Karpas-422 (cell line): ENCODE data around the gene GJD3. TPM values are rescaled to one million over a fixed set of nuclear protein-coding genes. Genes with fewer than 3 reads are reported as not detected.

Experiments
- DNase-seq: peaks from one replicate; pipeline ENCODE4 v3.0.0-alpha.2; 2015
- H2AFZ ChIP-seq: fragments of 200-600 bp; sonication (generic); 2 replicates; pipeline ENCODE4 v1.6.1; 2014; ENCODE audit warnings: antibody characterized with exemption, low read length, mixed read lengths
- H3K27ac ChIP-seq: fragments of 200-600 bp; sonication (generic); 2 replicates; pipeline ENCODE4 v1.5.1; 2014; ENCODE audit warnings: mild to moderate bottlenecking, low read length, moderate library complexity
- H3K27me3 ChIP-seq: fragments of 200-600 bp; sonication (generic); 2 replicates; pipeline ENCODE4 v1.6.1; 2014; ENCODE audit warnings: low read length, mixed read lengths
- H3K36me3 ChIP-seq: fragments of 200-600 bp; sonication (generic); 2 replicates; pipeline ENCODE4 v1.6.1; 2014; ENCODE audit warnings: low read length, mixed read lengths; ENCODE audit not compliant: insufficient read depth
- H3K4me1 ChIP-seq: fragments of 200-600 bp; sonication (generic); 2 replicates; pipeline ENCODE4 v1.6.1; 2014; ENCODE audit warnings: mild to moderate bottlenecking, low read length, mixed read lengths
- H3K4me2 ChIP-seq: fragments of 200-600 bp; sonication (generic); 2 replicates; pipeline ENCODE4 v1.6.1; 2014; ENCODE audit warnings: low read length, low read depth, mild to moderate bottlenecking; ENCODE audit not compliant: poor library complexity, severe bottlenecking
- H3K4me3 ChIP-seq: fragments of 200-600 bp; sonication (generic); 2 replicates; pipeline ENCODE4 v1.5.1; 2014; ENCODE audit warnings: mild to moderate bottlenecking, antibody characterized with exemption, low read length, mixed read lengths
- H3K79me2 ChIP-seq: fragments of 200-600 bp; sonication (generic); 2 replicates; pipeline ENCODE4 v1.6.1; 2014; ENCODE audit warnings: mild to moderate bottlenecking, low read length, mixed read lengths
- H3K9ac ChIP-seq: fragments of 200-600 bp; sonication (generic); 2 replicates; pipeline ENCODE4 v1.6.0; 2014; ENCODE audit warnings: low read length
- H3K9me2 ChIP-seq: fragments of 200-600 bp; sonication (generic), shearing (Covaris generic); replicated peaks from 2 replicates; pipeline ENCODE4 v1.6.0; 2014; ENCODE audit warnings: mild to moderate bottlenecking, low read length, moderate library complexity; ENCODE audit not compliant: insufficient read depth
- H3K9me3 ChIP-seq: fragments of 300-700, 200-600 bp; sonication (generic); 2 replicates; pipeline ENCODE4 v1.6.1; 2014; ENCODE audit warnings: low read length, mixed read lengths
- H4K20me1 ChIP-seq: fragments of 200-600 bp; sonication (generic); 2 replicates; pipeline ENCODE4 v1.6.1; 2014; ENCODE audit warnings: mild to moderate bottlenecking, antibody characterized with exemption, low read length, low read depth; ENCODE audit not compliant: insufficient read depth
- total RNA-seq: library from RNA; depleted of rRNA; stranded (reverse); fragments of >200 nt; shearing (Covaris generic); gene quantifications from 2 replicates; pipeline ENCODE4 v1.2.3, GENCODE V29; 2014; ENCODE audit warnings: low replicate concordance

Gene GJD3
- total RNA-seq, 1 experiment from 2014 or later = not detected

DNA sequence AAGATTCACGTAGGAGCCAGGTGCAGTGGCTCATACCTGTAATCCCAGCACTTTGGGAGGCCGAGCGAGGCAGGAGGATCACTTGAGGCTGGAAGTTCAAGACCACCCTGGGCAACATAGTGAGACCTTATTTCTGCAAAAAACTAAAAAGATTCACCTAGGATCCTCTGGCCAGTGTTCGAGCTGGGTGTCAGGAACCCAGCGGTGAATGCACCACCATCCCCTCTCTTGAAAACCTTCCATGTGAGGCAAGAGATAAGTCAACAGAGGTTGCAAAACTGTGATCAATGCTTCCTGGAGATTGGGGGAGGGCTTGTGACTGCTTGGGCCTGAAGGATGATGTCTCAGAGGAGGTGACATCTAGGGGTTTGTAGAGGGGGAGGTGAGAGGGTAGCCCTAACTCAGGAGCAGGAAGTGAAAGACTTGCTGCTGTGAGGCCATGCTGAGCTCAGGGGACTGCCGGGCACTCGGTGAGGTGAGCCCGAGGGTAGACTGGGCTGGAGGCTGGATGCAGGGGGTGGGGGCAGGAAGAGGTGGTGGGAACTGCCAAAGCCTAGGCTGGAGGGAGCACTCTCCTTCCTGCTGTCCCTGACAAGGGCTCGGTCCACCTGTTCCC lies 11.7 kb downstream of the GJD3 start:
- no peak for DNase-seq
- Histone ChIP-seq H4K20me1 (no peaks in the 10 kb centered on the region), H3K79me2 (no peaks in the 10 kb centered on the region), H3K9ac (no peak overlapping the region), H3K27ac (peak overlapping the region; percentile 42), H3K4me2 (no peak overlapping the region), H3K27me3 (no peaks in the 10 kb centered on the region), H3K36me3 (peaks cover 5% of the 10 kb centered on the region; the same call in 1 of the 2 replicates), H3K9me3 (no peaks in the 10 kb centered on the region), H3K4me1 (peaks cover 13% of the 10 kb centered on the region), H3K4me3 (no peak overlapping the region), H3K9me2 (no peaks in the 10 kb centered on the region), H2AFZ (no peak overlapping the region)

DNA sequence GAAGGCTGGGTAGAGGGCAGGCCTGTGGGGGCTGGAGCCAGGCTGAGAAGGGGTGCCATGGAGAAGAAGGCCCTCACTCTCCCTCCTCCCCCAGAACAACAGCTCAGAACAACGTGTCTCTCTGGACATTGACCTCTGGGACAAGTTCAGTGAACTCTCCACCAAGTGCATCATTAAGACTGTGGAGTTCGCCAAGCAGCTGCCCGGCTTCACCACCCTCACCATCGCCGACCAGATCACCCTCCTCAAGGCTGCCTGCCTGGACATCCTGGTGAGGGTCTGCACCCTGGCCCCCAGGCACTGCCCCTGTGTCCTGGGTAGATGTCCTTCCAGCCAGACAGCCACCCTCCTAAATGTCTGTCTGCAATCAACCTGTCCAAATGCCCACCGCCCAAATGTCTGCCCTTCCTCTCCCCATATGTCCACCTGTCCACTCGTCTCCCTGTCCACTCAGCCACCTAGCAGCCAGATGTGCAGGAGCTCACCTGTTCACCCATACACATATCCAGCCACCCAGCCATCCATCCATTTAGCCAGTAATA lies 12.2 kb downstream of the GJD3 start:
- H3K79me2 ChIP-seq = no peaks in the 10 kb centered on the region
- H3K27ac ChIP-seq = no peak overlapping the region
- H3K9me3 ChIP-seq = no peaks in the 10 kb centered on the region
- peaks cover 5% of the 10 kb centered on the region; the same call in 1 of the 2 replicates for H3K36me3 ChIP-seq
- no peak for DNase-seq
- no peaks in the 10 kb centered on the region for H3K9me2 ChIP-seq
- no peak overlapping the region for H3K4me3 ChIP-seq
- no peak overlapping the region for H3K9ac ChIP-seq
- no peak overlapping the region for H3K4me2 ChIP-seq
- peaks cover 15% of the 10 kb centered on the region for H3K4me1 ChIP-seq
- H3K27me3 ChIP-seq = no peaks in the 10 kb centered on the region
- no peaks in the 10 kb centered on the region for H4K20me1 ChIP-seq
- no peak overlapping the region for H2AFZ ChIP-seq

DNA sequence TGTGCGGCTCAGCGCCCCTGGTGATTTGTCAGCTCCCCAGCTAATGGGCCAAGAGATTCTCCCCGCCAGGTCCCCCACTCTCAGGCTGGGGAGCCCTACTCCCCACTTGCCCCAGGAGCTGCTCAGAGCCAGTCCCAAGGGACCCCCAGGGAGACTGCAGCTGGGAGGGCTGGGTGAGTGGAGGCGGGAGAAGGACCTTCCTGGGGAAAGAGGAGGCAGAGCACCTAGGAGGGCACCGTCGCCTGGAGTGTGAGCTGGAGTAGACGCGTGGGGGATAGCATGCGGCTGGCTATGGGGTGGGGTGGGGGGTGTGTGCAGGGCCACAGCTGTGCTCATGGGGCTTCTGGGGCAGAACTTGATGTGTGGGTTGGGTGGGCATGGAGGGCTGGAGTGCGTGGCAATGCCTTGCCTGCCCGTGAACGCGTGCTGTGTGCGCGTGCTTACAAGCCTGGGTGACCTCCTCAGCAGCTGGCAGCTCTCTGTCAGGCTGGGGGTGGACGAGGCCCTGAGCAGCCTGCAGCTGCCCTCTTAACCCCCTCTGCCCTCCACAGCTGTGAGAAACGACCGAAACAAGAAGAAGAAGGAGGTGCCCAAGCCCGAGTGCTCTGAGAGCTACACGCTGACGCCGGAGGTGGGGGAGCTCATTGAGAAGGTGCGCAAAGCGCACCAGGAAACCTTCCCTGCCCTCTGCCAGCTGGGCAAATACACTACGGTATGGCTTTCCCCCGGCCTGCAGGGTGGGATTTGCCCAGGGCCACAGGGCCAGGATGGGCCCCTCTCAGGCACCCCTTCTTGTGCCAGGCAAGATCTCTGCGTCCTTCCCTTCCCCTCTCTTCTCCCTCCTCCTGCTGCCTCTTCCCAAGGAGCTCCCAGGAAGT lies 12.9 kb downstream of the GJD3 start:
- H4K20me1 ChIP-seq = no peaks in the 10 kb centered on the region
- no peaks in the 10 kb centered on the region for H3K9me2 ChIP-seq
- H3K4me3 ChIP-seq = no peak overlapping the region
- H3K9me3 ChIP-seq = no peaks in the 10 kb centered on the region
- H3K4me2 ChIP-seq = no peak overlapping the region
- no peaks in the 10 kb centered on the region for H3K79me2 ChIP-seq
- H3K9ac ChIP-seq = no peak overlapping the region
- no peak overlapping the region for H3K27ac ChIP-seq
- peaks cover 22% of the 10 kb centered on the region for H3K4me1 ChIP-seq
- H3K36me3 ChIP-seq = peaks cover 5% of the 10 kb centered on the region; the same call in 1 of the 2 replicates
- H3K27me3 ChIP-seq = no peaks in the 10 kb centered on the region
- no peak overlapping the region for H2AFZ ChIP-seq
- no peak for DNase-seq

DNA sequence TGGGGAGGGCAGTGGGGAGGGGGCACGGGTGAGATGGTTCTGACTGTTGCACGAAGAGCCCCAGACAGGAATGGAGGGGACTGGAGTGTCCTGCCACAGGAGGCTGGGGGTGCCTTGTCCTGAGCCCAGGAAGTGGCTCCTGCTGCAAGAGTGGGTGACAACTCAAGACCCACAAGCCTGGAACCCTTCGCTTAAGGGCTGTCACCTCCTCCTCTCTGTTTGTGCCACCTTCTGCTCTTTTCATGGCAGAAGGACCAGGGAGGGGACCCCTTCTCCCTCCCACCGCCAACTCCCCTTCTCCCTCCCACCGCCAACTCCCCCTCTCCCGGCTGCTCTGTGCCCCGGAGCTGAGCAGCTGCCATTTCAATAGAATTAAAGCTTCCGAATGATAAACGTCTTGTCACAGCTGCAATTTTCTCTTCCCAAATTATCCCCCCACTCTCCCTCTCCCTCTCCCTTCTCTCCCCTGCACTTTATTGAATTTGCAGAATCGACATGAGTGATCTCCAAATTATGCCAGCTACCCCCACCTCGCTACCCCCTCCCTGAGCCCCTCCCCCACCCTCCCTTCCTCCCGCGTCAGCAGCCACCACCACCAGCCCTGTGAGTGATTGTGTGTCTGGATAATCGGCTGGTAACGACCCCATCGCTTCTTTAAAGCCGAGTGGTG lies 13.7 kb downstream of the GJD3 start:
- Histone ChIP-seq H3K9me3 (no peaks in the 10 kb centered on the region), H3K79me2 (peaks cover 2% of the 10 kb centered on the region; the same call in 1 of the 2 replicates), H3K27ac (no peak overlapping the region), H4K20me1 (no peaks in the 10 kb centered on the region), H3K4me2 (no peak overlapping the region), H3K9me2 (no peaks in the 10 kb centered on the region), H3K36me3 (peaks cover 5% of the 10 kb centered on the region; the same call in 1 of the 2 replicates), H3K4me1 (peaks cover 22% of the 10 kb centered on the region), H3K27me3 (no peaks in the 10 kb centered on the region), H3K4me3 (no peak overlapping the region), H2AFZ (no peak overlapping the region), H3K9ac (no peak overlapping the region)
- no peak for DNase-seq

DNA sequence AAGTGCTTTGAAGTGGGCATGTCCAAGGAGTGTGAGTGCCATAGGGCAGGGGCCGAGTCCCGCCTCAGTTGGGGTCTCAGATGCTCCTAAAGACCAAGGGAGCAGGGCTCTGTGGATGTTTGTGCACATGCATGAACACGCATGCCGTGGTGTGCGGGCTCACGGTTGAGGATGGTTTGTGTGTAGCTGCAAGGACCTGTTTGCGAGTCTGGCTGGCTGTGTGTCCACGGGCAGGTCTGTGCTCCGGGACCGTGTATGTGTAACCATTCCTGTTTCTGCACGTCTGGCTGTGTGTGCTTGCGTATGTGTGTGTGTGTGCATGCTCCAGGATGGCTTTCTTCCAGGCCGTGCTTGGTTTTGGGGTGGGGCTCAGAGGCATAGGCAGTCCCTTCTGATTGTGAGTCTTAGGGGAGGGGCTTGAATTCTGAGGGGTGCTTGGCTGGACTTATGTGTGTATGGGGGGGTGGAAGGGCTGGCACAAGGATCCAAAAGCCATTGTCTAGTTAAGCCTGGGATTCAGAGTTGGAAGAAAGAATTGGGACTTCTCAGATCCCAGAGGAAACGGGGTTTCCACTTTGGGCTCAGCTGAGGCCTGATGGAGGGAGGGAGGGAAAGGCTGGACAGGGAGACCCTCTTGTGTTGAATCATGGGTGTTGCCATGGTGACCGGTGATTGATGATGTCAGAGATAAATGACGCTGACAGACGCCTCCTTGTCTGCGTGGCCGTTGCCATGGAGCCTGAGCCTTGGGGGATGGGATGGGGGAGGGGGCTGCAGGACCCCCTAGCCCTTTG lies 14.4 kb downstream of the GJD3 start:
- H3K9ac ChIP-seq = no peak overlapping the region
- no peaks in the 10 kb centered on the region for H3K36me3 ChIP-seq
- no peak overlapping the region for H3K4me2 ChIP-seq
- H3K79me2 ChIP-seq = peaks cover 2% of the 10 kb centered on the region; the same call in 1 of the 2 replicates
- no peak overlapping the region for H3K4me3 ChIP-seq
- H3K27ac ChIP-seq = no peak overlapping the region
- no peaks in the 10 kb centered on the region for H3K9me2 ChIP-seq
- no peaks in the 10 kb centered on the region for H3K27me3 ChIP-seq
- no peak for DNase-seq
- H3K9me3 ChIP-seq = no peaks in the 10 kb centered on the region
- no peaks in the 10 kb centered on the region for H4K20me1 ChIP-seq
- H3K4me1 ChIP-seq = peaks cover 25% of the 10 kb centered on the region
- no peak overlapping the region for H2AFZ ChIP-seq

DNA sequence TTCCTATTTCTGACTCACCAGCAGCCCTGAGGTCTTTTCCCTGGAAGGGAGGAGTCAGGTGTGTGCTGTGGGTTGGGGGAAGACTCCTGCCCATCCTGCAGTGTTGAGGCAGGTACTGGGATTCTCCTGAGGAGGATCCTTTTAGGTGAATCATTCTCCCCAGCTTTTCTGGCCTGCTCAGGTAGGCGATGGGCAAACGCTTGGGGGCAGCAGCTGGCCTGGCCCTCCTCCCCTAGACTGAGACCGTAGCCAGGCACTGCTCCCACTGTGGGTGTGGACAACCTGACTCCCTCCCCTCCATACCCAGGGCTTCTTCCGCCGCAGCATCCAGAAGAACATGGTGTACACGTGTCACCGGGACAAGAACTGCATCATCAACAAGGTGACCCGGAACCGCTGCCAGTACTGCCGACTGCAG lies 15.1 kb downstream of the GJD3 start:
- DNase-seq = no peak
- Histone ChIP-seq H3K4me1 (peaks cover 27% of the 10 kb centered on the region), H4K20me1 (no peaks in the 10 kb centered on the region), H3K9me2 (no peaks in the 10 kb centered on the region), H3K9me3 (no peaks in the 10 kb centered on the region), H3K4me2 (no peak overlapping the region), H3K36me3 (no peaks in the 10 kb centered on the region), H3K9ac (no peak overlapping the region), H3K79me2 (peaks cover 2% of the 10 kb centered on the region; the same call in 1 of the 2 replicates), H3K27me3 (no peaks in the 10 kb centered on the region), H3K27ac (no peak overlapping the region), H2AFZ (no peak overlapping the region), H3K4me3 (no peak overlapping the region)

DNA sequence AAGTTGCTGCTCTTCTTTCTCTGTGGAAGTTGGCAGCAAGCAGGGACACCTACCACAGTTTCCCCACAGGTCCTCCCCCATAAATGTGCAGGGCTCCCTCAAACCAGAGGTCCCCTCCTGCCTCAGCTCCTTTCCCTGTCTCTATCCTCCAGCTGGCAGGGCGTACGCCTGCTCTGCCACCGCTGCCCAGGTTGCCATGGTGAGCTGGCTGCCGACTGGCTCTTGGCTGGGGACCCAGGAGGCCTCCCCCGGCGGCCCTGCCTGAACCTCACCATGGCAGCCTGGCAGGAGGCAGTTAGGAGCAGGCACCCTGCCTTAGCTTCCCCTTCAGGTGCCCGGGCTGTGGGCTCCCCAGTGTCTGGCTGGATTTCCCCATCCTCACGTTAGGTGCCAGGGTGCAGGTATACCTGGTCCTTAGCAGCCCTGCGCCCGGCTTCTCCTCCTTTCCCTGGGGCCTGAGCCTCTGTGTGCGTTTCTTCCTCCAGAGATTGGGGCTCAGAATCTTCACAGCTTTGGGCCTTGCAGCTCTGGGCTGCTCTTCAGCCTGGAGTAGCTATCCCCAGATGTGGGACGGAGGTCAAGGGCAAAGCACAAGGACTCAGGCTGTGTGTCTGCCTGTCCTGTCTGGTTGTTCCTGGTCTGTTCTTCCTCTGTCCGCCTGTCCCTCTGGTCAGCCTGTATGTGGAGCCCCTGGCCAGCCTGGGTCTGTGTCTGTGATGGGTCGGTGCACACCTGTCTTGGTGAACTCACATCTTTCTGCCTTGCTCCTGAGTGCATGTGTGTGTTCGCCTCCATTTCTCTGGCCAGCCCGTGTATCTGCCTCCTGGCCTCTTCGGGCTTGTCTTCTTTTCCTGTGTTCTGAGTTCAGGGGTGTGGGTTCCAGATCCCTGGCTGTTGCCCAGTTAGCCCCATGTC lies 15.7 kb downstream of the GJD3 start:
- peaks cover 34% of the 10 kb centered on the region for H3K4me1 ChIP-seq
- DNase-seq = no peak
- H3K9me2 ChIP-seq = no peaks in the 10 kb centered on the region
- no peaks in the 10 kb centered on the region for H3K9me3 ChIP-seq
- H2AFZ ChIP-seq = no peak overlapping the region
- peaks cover 7% of the 10 kb centered on the region; the same call in 1 of the 2 replicates for H3K79me2 ChIP-seq
- H4K20me1 ChIP-seq = peaks cover 7% of the 10 kb centered on the region; the same call in 1 of the 2 replicates
- H3K27ac ChIP-seq = no peak overlapping the region
- no peak overlapping the region for H3K4me2 ChIP-seq
- H3K4me3 ChIP-seq = no peak overlapping the region
- H3K27me3 ChIP-seq = no peaks in the 10 kb centered on the region
- no peaks in the 10 kb centered on the region for H3K36me3 ChIP-seq
- no peak overlapping the region for H3K9ac ChIP-seq
